PFSK-1 (cell line): ENCODE data around the gene RANBP1.

Experiments
- POLR2AphosphoS5 ChIP-seq: IDR thresholded peaks from 2 replicates; pipeline ENCODE4 v1.6.1; 2012; ENCODE audit warnings: low read depth, mild to moderate bottlenecking, control low read depth, low read length, moderate library complexity
- SIN3A ChIP-seq: IDR thresholded peaks from 2 replicates; pipeline ENCODE4 v1.6.1; 2012; ENCODE audit warnings: mild to moderate bottlenecking, low read length, moderate library complexity, borderline replicate concordance; ENCODE audit not compliant: insufficient read depth
- TF ChIP-seq, protein P1 (sequence below), 2 experiments: IDR thresholded peaks; 2 replicates each; pipeline versions ENCODE4 v1.6.1 to v1.8.0; 2011 to 2012; ENCODE audit warnings: low read depth in 2 of 2, low read length in 2 of 2, control low read depth in 1 of 2, inconsistent platforms in 1 of 2, mild to moderate bottlenecking in 1 of 2, moderate library complexity in 1 of 2; ENCODE audit not compliant: insufficient read depth in 1 of 2

- no peak for TF ChIP-seq SIN3A
- TF ChIP-seq, protein P1, sequence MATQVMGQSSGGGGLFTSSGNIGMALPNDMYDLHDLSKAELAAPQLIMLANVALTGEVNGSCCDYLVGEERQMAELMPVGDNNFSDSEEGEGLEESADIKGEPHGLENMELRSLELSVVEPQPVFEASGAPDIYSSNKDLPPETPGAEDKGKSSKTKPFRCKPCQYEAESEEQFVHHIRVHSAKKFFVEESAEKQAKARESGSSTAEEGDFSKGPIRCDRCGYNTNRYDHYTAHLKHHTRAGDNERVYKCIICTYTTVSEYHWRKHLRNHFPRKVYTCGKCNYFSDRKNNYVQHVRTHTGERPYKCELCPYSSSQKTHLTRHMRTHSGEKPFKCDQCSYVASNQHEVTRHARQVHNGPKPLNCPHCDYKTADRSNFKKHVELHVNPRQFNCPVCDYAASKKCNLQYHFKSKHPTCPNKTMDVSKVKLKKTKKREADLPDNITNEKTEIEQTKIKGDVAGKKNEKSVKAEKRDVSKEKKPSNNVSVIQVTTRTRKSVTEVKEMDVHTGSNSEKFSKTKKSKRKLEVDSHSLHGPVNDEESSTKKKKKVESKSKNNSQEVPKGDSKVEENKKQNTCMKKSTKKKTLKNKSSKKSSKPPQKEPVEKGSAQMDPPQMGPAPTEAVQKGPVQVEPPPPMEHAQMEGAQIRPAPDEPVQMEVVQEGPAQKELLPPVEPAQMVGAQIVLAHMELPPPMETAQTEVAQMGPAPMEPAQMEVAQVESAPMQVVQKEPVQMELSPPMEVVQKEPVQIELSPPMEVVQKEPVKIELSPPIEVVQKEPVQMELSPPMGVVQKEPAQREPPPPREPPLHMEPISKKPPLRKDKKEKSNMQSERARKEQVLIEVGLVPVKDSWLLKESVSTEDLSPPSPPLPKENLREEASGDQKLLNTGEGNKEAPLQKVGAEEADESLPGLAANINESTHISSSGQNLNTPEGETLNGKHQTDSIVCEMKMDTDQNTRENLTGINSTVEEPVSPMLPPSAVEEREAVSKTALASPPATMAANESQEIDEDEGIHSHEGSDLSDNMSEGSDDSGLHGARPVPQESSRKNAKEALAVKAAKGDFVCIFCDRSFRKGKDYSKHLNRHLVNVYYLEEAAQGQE (IDR thresholded peaks at IDR 0.05; ENCODE audit: insufficient read depth in 1 of 2, low read depth in 2 of 2, low read length in 2 of 2): no peak
- TF ChIP-seq POLR2AphosphoS5: no peak
These were observed 38.8 kb downstream of the RANBP1 start for GRCh38 chr22:20154602-20155187.
